Vagina (tissue), 2 donors: ENCODE results near the gene SLAIN2. TPM values are rescaled to one million over a fixed set of nuclear protein-coding genes. Genes with fewer than 3 reads are reported as not detected.

Experiments
- DNase-seq, 2 donors: peaks; one replicate each; pipeline ENCODE4 v3.0.0-alpha.2; 2017; ENCODE audit errors: extremely low spot score in 2 of 2
- H3K27ac ChIP-seq: fragments of 200-600 bp; sonication (generic); one replicate; pipeline ENCODE4 v1.5.1; 2019
- H3K27me3 ChIP-seq: fragments of 200-600 bp; sonication (generic); one replicate; pipeline ENCODE4 v1.5.1; 2019
- H3K36me3 ChIP-seq, 2 donors: fragments of 200-600 bp; sonication (generic); one replicate each; pipeline ENCODE4 v1.5.1; 2017 to 2019
- H3K4me1 ChIP-seq: fragments of 200-600 bp; sonication (generic); one replicate; pipeline ENCODE4 v1.5.1; 2019
- H3K4me3 ChIP-seq, 2 donors: fragments of 200-600 bp; sonication (generic); 1 replicate in 1 of 2; 2 replicates in 1 of 2; pipeline ENCODE4 v1.5.1; 2016 to 2019
- H3K9me3 ChIP-seq: fragments of 200-600 bp; sonication (generic); one replicate; pipeline ENCODE4 v1.5.1; 2019
- POLR2A ChIP-seq, 2 donors: fragments of 450-650 bp; IDR thresholded peaks; one replicate each; pipeline ENCODE4 v1.6.1; 2017; ENCODE audit warnings: antibody characterized with exemption in 2 of 2, mild to moderate bottlenecking in 2 of 2, moderate library complexity in 2 of 2
- POLR2AphosphoS5 ChIP-seq, 2 donors: sonication (generic); formaldehyde crosslinking; IDR thresholded peaks; one replicate each; pipeline ENCODE4 v1.9.0; 2017; ENCODE audit warnings: antibody characterized with exemption in 2 of 2, mild to moderate bottlenecking in 2 of 2, low read depth in 1 of 2; ENCODE audit not compliant: insufficient read depth in 1 of 2
- intact Hi-C: fragments of 100-400 bp; cut with DNase I; formaldehyde crosslinking; loops from one replicate; pipeline ENCODE4 v1.15.1; 2023
- total RNA-seq: library from RNA; depleted of rRNA; stranded (reverse); fragments of >200 nt; gene quantifications from one replicate; pipeline ENCODE4 v1.2.3, GENCODE V29; 2016
- TF ChIP-seq, protein P1 (sequence below), 3 experiments: fragments of 450-650 bp in 2 of 3; fragments of 200-600 bp in 1 of 3; sonication (generic) in 1 of 3; IDR thresholded peaks; one replicate each; pipeline ENCODE4 v1.5.1; 2017 to 2019; ENCODE audit warnings: antibody characterized with exemption in 3 of 3, mild to moderate bottlenecking in 2 of 3, moderate library complexity in 2 of 3

The SLAIN2 gene
- total RNA-seq, 1 donor from 2014 or later: 39.5 TPM

DNA sequence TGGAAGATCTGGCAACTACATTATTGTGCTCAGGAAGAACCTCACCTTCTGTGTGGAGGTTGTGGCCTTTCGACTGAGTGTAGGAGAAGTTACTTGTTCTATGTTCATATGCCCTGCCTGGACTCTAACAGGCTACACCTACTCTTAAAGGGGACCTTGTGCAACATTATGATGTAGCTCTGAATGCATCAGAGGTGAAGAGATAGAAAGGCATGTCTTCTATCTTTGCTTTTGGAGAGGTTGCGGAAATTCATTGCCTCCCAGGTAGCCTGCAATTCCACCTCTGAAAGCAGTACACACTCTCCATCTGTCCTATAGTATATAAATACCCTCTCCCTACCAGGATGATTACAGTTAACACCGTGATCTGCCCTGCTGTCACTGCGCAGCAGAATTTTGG lies 7.1 kb upstream of the SLAIN2 start:
- Histone ChIP-seq H3K27ac (no peak overlapping the region), H3K36me3 (no peaks in the 10 kb centered on the region), H3K4me1 (no peaks in the 10 kb centered on the region), H3K27me3 (no peaks in the 10 kb centered on the region), H3K9me3 (no peaks in the 10 kb centered on the region), H3K4me3 (no peak overlapping the region)
- TF ChIP-seq POLR2A (IDR thresholded peaks at IDR 0.05): no peak
- TF ChIP-seq, protein P1, sequence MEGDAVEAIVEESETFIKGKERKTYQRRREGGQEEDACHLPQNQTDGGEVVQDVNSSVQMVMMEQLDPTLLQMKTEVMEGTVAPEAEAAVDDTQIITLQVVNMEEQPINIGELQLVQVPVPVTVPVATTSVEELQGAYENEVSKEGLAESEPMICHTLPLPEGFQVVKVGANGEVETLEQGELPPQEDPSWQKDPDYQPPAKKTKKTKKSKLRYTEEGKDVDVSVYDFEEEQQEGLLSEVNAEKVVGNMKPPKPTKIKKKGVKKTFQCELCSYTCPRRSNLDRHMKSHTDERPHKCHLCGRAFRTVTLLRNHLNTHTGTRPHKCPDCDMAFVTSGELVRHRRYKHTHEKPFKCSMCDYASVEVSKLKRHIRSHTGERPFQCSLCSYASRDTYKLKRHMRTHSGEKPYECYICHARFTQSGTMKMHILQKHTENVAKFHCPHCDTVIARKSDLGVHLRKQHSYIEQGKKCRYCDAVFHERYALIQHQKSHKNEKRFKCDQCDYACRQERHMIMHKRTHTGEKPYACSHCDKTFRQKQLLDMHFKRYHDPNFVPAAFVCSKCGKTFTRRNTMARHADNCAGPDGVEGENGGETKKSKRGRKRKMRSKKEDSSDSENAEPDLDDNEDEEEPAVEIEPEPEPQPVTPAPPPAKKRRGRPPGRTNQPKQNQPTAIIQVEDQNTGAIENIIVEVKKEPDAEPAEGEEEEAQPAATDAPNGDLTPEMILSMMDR (IDR thresholded peaks at IDR 0.05): no peak
- DNase-seq: no peak
- intact Hi-C loops: no loop called here

DNA sequence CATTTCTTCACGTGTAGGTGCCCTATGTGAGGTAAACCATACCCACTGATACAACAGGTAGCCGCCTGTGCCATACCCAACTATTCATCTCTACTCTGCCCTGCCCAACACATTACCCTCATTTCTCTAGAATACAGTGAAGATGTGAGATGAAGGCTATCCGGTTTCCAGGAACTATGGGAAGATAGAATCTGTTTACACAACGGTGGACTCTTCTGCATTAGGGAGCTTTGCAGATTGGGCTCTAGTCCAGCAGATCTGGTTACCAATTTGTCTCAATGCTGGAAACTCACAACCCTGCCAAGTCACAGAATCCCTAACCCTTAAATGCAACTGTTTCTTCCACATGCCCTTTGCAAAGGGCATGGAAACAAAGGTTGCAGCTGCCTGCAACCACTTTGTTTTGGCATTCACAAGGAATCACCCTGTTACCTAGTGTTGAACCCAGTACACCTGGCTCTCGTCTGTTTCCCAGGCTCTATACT lies 6.4 kb upstream of the SLAIN2 start:
- Histone ChIP-seq H3K4me3 (no peak overlapping the region), H3K9me3 (no peaks in the 10 kb centered on the region), H3K27ac (no peak overlapping the region), H3K4me1 (peaks cover 7% of the 10 kb centered on the region), H3K36me3 (no peaks in the 10 kb centered on the region), H3K27me3 (no peaks in the 10 kb centered on the region)
- no peak for DNase-seq
- TF ChIP-seq POLR2AphosphoS5 (IDR thresholded peaks at IDR 0.05; ENCODE audit: insufficient read depth in 1 of 2, low read depth in 1 of 2): no peak
- TF ChIP-seq, protein P1 (IDR thresholded peaks at IDR 0.05): no peak
- intact Hi-C loops: no loop called here

DNA sequence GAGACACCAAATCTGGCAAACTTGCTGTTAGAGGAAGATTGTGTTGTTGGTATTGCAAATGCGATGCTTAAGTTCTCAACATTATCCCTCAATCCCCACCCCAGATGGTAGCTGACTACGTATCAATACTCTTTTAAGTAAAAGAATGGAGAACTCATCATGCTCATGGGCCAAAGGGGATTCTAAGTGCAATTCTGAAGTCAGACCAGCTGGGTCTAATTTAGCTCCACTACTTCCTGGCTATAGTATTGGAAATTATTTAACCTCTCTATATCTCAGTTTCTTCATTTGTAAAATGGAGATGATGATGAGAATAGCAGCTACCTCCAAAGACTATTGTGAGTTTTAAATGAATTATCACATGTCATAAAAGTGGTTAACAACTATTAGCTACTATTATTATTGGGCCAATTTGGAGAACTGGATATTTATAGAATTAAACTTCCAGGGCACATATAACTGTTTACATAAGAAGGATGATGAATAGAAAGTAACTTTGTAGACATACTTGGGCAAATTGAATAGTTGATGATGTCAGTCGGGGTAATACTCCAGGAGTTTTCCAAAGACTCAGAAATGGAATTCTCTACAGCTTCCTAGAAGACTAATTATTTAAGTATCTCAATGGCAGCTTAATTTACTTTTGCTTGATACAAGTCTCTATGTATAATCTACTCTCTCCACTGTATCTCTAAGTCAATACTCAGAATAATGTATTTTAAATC lies 5.0 kb upstream of the SLAIN2 start:
- Histone ChIP-seq H3K36me3 (no peaks in the 10 kb centered on the region), H3K27me3 (no peaks in the 10 kb centered on the region), H3K9me3 (no peaks in the 10 kb centered on the region), H3K4me3 (no peak overlapping the region), H3K4me1 (peaks cover 12% of the 10 kb centered on the region), H3K27ac (peak overlapping the region; percentile 40)
- intact Hi-C loops: no loop called here
- DNase-seq: no peak
- TF ChIP-seq POLR2A (IDR thresholded peaks at IDR 0.05) (no peak), POLR2AphosphoS5 (IDR thresholded peaks at IDR 0.05; ENCODE audit: insufficient read depth in 1 of 2, low read depth in 1 of 2) (no peak)
- TF ChIP-seq, protein P1 (IDR thresholded peaks at IDR 0.05): no peak

DNA sequence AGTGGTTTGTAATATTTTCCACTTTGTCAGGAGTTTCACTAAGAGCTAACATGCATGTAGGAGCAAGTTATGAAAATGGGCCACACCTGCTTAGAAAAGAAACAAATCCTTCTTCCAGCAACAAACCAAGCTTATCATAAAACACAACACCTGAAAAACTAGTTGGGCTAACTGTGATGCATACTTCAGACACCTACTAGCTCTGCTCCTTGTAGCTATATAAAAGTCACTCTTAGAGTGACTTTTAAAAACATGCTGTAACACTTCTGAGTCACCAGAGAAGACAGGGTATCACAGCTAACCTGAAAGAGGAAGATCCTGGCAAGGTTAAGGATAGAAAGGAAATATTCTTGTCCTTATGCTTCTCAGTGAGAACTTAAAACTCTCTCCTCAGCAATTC lies 3.6 kb upstream of the SLAIN2 start:
- H3K27ac ChIP-seq: peak overlapping the region; percentile 51
- H3K4me3 ChIP-seq: no peak overlapping the region
- H3K4me1 ChIP-seq: peaks cover 18% of the 10 kb centered on the region
- DNase-seq: no peak
- no peak for TF ChIP-seq POLR2A (IDR thresholded peaks at IDR 0.05)
- peak in 1 of 2 donors; percentile 89 for TF ChIP-seq POLR2AphosphoS5 (IDR thresholded peaks at IDR 0.05; ENCODE audit: insufficient read depth in 1 of 2, low read depth in 1 of 2)
- intact Hi-C loops: no loop called here
- no peaks in the 10 kb centered on the region for H3K9me3 ChIP-seq
- no peaks in the 10 kb centered on the region for H3K27me3 ChIP-seq
- H3K36me3 ChIP-seq: no peaks in the 10 kb centered on the region

DNA sequence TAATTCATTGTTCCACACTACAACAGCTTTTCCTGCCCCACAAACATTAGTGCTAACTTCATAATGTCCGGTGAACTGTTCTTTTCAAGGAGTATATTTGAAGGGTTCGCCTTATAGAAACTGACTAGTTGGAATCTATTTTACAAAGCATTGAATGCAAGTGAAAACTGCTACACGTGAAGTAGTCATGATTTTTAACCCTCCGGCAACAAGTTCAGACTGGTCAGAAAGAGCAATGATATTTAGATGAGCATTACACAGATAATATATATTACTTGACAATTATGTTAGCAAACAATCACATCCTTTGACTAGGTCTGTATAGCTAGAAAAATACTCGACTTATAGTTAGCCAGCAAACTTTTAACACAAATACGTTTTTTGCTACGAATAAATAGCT lies 1.7 kb upstream of the SLAIN2 start:
- Histone ChIP-seq H3K27me3 (no peaks in the 10 kb centered on the region), H3K4me1 (peaks cover 37% of the 10 kb centered on the region), H3K27ac (peak overlapping the region; percentile 90), H3K36me3 (no peaks in the 10 kb centered on the region), H3K4me3 (no peak overlapping the region), H3K9me3 (no peaks in the 10 kb centered on the region)
- no peak for TF ChIP-seq POLR2AphosphoS5 (IDR thresholded peaks at IDR 0.05; ENCODE audit: insufficient read depth in 1 of 2, low read depth in 1 of 2)
- intact Hi-C loops: no loop called here
- no peak for DNase-seq

DNA sequence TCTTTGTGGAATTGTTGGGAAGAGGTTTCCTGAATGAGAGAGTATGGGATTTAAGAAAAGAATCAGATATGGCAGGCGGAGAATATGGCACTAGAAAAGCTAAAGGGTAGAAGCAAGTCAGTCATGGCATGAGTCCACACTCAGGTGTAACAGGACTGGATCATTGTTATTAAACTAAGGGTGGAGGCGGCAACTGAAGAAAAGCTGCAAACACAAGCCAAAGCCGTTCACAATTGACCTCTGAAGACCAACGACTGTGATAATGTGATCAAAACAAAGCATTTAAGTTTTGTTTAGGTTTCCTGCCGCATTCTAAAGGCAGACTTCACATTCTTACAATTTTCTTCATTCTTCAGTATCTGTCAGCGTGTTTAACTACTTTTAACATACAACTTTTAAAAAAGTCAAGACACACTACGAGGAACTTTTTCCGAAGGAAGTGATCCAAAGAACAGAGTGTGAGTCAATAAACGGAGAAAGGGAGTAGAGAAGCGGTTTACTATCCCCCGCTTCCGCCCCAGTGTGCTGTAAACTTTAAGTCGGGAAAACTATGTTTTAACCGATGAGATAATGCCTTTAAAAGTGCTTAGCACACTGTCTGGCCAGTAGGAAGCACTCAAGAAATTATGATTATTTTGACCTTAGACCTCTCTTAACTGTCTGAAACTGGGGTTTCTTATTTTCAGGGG lies 909 bp upstream of the SLAIN2 start:
- Histone ChIP-seq H3K9me3 (no peaks in the 10 kb centered on the region), H3K27ac (peak overlapping the region; percentile 90), H3K4me3 (peak overlapping the region; percentile 50 to 97), H3K4me1 (peaks cover 44% of the 10 kb centered on the region), H3K36me3 (no peaks in the 10 kb centered on the region), H3K27me3 (no peaks in the 10 kb centered on the region)
- intact Hi-C loops: no loop called here
- TF ChIP-seq, protein P1 (IDR thresholded peaks at IDR 0.05): no peak
- TF ChIP-seq POLR2A (IDR thresholded peaks at IDR 0.05): no peak
- no peak for TF ChIP-seq POLR2AphosphoS5 (IDR thresholded peaks at IDR 0.05; ENCODE audit: insufficient read depth in 1 of 2, low read depth in 1 of 2)
- DNase-seq: no peak
